Neural progenitor cell (in vitro differentiated cells): Measurements from ENCODE around the gene NXN. TPM values are rescaled to one million over a fixed set of nuclear protein-coding genes. Genes with fewer than 3 reads are reported as not detected.
A peak's percentile ranks its signal among the peaks of the same experiment; 100 is the strongest.

ENCODE experiments used
- DNase-seq: peaks from one replicate; pipeline ENCODE4 v3.0.0-alpha.2; 2016; ENCODE audit warnings: low spot score
- H2AFZ ChIP-seq: fragments of 200-600 bp; sonication (generic); replicated peaks from 2 replicates; pipeline ENCODE4 v1.6.1; 2016; ENCODE audit warnings: antibody characterized with exemption
- H3F3A ChIP-seq: fragments of 200-600 bp; sonication (generic); 2 replicates; pipeline ENCODE4 v1.6.1; 2016; ENCODE audit warnings: antibody characterized with exemption, low read depth
- H3K27ac ChIP-seq: fragments of 200-600 bp; sonication (generic); 2 replicates; pipeline ENCODE4 v1.5.1; 2016; ENCODE audit warnings: mild to moderate bottlenecking
- H3K27me3 ChIP-seq: fragments of 200-600 bp; sonication (generic); 2 replicates; pipeline ENCODE4 v1.6.1; 2016; ENCODE audit warnings: mild to moderate bottlenecking, moderate library complexity
- H3K36me3 ChIP-seq: fragments of 200-600 bp; sonication (generic); 2 replicates; pipeline ENCODE4 v1.5.1; 2016
- H3K4me1 ChIP-seq: fragments of 200-600 bp; sonication (generic); 2 replicates; pipeline ENCODE4 v1.6.1; 2016; ENCODE audit warnings: mixed run types
- H3K4me2 ChIP-seq: fragments of 200-600 bp; sonication (generic); 2 replicates; pipeline ENCODE4 v1.6.1; 2016
- H3K4me3 ChIP-seq: fragments of 200-600 bp; sonication (generic); 2 replicates; pipeline ENCODE4 v1.5.1; 2016
- H3K79me2 ChIP-seq: fragments of 200-600 bp; sonication (generic); 2 replicates; pipeline ENCODE4 v1.6.1; 2016; ENCODE audit warnings: low read depth
- H3K9ac ChIP-seq: fragments of 200-600 bp; sonication (generic); 2 replicates; pipeline ENCODE4 v1.6.1; 2016
- H3K9me3 ChIP-seq: fragments of 200-600 bp; sonication (generic); 2 replicates; pipeline ENCODE4 v1.5.1; 2016; ENCODE audit warnings: low read depth
- H4K20me1 ChIP-seq: fragments of 200-600 bp; sonication (generic); 2 replicates; pipeline ENCODE4 v1.6.1; 2016; ENCODE audit warnings: low read depth
- H3K27ac Mint-ChIP-seq: 3 replicates; pipeline ENCODE4 v1.8.0; 2021; ENCODE audit warnings: mixed read lengths
- H3K27me3 Mint-ChIP-seq: 2 replicates; pipeline ENCODE4 v1.8.0; 2022; ENCODE audit warnings: low read depth, mild to moderate bottlenecking, inconsistent platforms, moderate library complexity, mixed read lengths; ENCODE audit not compliant: insufficient read depth
- H3K36me3 Mint-ChIP-seq: 3 replicates; pipeline ENCODE4 v1.8.0; 2021; ENCODE audit warnings: mixed read lengths
- H3K4me1 Mint-ChIP-seq: 3 replicates; pipeline ENCODE4 v1.8.0; 2021; ENCODE audit warnings: mixed read lengths
- H3K4me3 Mint-ChIP-seq: 3 replicates; pipeline ENCODE4 v1.8.0; 2021; ENCODE audit warnings: mild to moderate bottlenecking, moderate library complexity, mixed read lengths
- H3K9me3 Mint-ChIP-seq: 3 replicates; pipeline ENCODE4 v1.8.0; 2020; ENCODE audit warnings: mixed read lengths
- CTCF ChIP-seq: fragments of 200-600 bp; sonication (generic); IDR thresholded peaks from 2 replicates; pipeline ENCODE4 v1.5.1; 2017; ENCODE audit warnings: antibody characterized with exemption, mild to moderate bottlenecking
- EZH2 ChIP-seq: fragments of 200-600 bp; sonication (generic); IDR thresholded peaks from 2 replicates; pipeline ENCODE4 v1.6.1; 2017; ENCODE audit warnings: antibody characterized with exemption, mild to moderate bottlenecking, moderate library complexity
- EZH2phosphoT487 ChIP-seq: fragments of 200-600 bp; sonication (generic); IDR thresholded peaks from 2 replicates; pipeline ENCODE4 v1.6.1; 2017; ENCODE audit warnings: antibody characterized with exemption
- total RNA-seq: library from RNA; depleted of rRNA; stranded (reverse); fragments of >200 nt; gene quantifications from 2 replicates; pipeline ENCODE4 v1.2.3, GENCODE V29; 2015; ENCODE audit warnings: low replicate concordance

The NXN gene
- total RNA-seq, 1 donor from 2014 or later, result 35.9 TPM

GRCh38 chr17:753418-753817 lies 226.2 kb downstream of the NXN start:
- Histone ChIP-seq H3K4me2 (no peak overlapping the region), H3F3A (peaks cover 39% of the 10 kb centered on the region), H3K27me3 (no peaks in the 10 kb centered on the region), H3K36me3 (no peaks in the 10 kb centered on the region), H2AFZ (no peak overlapping the region), H3K9me3 (no peaks in the 10 kb centered on the region), H3K4me1 (peaks cover 26% of the 10 kb centered on the region), H4K20me1 (peaks cover 8% of the 10 kb centered on the region), H3K79me2 (peaks cover 34% of the 10 kb centered on the region), H3K4me3 (no peak overlapping the region), H3K9ac (no peak overlapping the region), H3K27ac (no peak overlapping the region)
- peaks cover 30% of the 10 kb centered on the region for H3K4me1 Mint-ChIP-seq
- TF ChIP-seq EZH2 (no peak), CTCF (no peak), EZH2phosphoT487 (no peak)
- DNase-seq, result no peak
- H3K36me3 Mint-ChIP-seq, result peaks cover 39% of the 10 kb centered on the region
- H3K4me3 Mint-ChIP-seq, result peak overlapping the region; percentile 77
- H3K27me3 Mint-ChIP-seq, result peaks cover 7% of the 10 kb centered on the region
- H3K27ac Mint-ChIP-seq, result no peak overlapping the region
- peaks cover 17% of the 10 kb centered on the region for H3K9me3 Mint-ChIP-seq

GRCh38 chr17:752620-753219 lies 226.9 kb downstream of the NXN start:
- H3K79me2 ChIP-seq, result peaks cover 41% of the 10 kb centered on the region
- peaks cover 26% of the 10 kb centered on the region for H3K4me1 ChIP-seq
- Mint-ChIP-seq H3K27me3 (peaks cover 9% of the 10 kb centered on the region), H3K4me3 (peak overlapping the region; percentile 88), H3K36me3 (peaks cover 46% of the 10 kb centered on the region), H3K27ac (peak overlapping the region; percentile 97), H3K4me1 (peaks cover 30% of the 10 kb centered on the region), H3K9me3 (peaks cover 24% of the 10 kb centered on the region)
- peak overlapping the region; percentile 99 for H3K4me2 ChIP-seq
- no peaks in the 10 kb centered on the region for H3K27me3 ChIP-seq
- H3K9ac ChIP-seq, result peak overlapping the region; percentile 2
- H3K36me3 ChIP-seq, result no peaks in the 10 kb centered on the region
- H3K9me3 ChIP-seq, result no peaks in the 10 kb centered on the region
- peak; percentile 36 for DNase-seq
- peaks cover 39% of the 10 kb centered on the region for H3F3A ChIP-seq
- peak overlapping the region; percentile 59 for H2AFZ ChIP-seq
- peak overlapping the region; percentile 64 for H3K4me3 ChIP-seq
- TF ChIP-seq CTCF (no peak), EZH2 (no peak), EZH2phosphoT487 (no peak)
- no peak overlapping the region for H3K27ac ChIP-seq
- H4K20me1 ChIP-seq, result peaks cover 8% of the 10 kb centered on the region

- Histone ChIP-seq H3K27me3 (no peaks in the 10 kb centered on the region), H3K9me3 (no peaks in the 10 kb centered on the region)
These were observed 227.5 kb downstream of the NXN start, which contains the start of gene GEMIN4 for GRCh38 chr17:752002-752619. Gene GEMIN4 (minus strand): TSS chr17:752264. CDS start chr17:752142, 122 bp downstream.

More at GRCh38 chr17:752002-752619, 227.5 kb downstream of the NXN start, which contains the start of gene GEMIN4:
- DNase-seq, result peak; percentile 97
- H3F3A ChIP-seq, result peaks cover 37% of the 10 kb centered on the region
- H3K4me1 ChIP-seq, result peaks cover 26% of the 10 kb centered on the region
- Mint-ChIP-seq H3K4me1 (peaks cover 30% of the 10 kb centered on the region), H3K27me3 (peaks cover 9% of the 10 kb centered on the region), H3K36me3 (peaks cover 50% of the 10 kb centered on the region), H3K4me3 (peak within 1 kb of the TSS; percentile 96), H3K27ac (peak within 1 kb of the TSS; percentile 97), H3K9me3 (peaks cover 24% of the 10 kb centered on the region)
- H3K9ac ChIP-seq, result peak within 1 kb of the TSS; percentile 43
- H3K4me2 ChIP-seq, result peak within 1 kb of the TSS; percentile 99
- H3K27ac ChIP-seq, result no peak within 1 kb of the TSS
- peaks cover 8% of the 10 kb centered on the region for H4K20me1 ChIP-seq
- H2AFZ ChIP-seq, result peak within 1 kb of the TSS; percentile 59
- peak within 1 kb of the TSS; percentile 64 for H3K4me3 ChIP-seq
- TF ChIP-seq CTCF, result peak; percentile 80
- no peak for TF ChIP-seq EZH2
- peaks cover 47% of the 10 kb centered on the region for H3K79me2 ChIP-seq
- no peaks in the 10 kb centered on the region for H3K36me3 ChIP-seq
